Measurements from ENCODE around the gene PRKD2. TPM values are rescaled to one million over a fixed set of nuclear protein-coding genes. Genes with fewer than 3 reads are reported as not detected.
A peak's percentile ranks its signal among the peaks of the same experiment; 100 is the strongest.

PRKD2 gene
- total RNA-seq, 3 donors from 2014 or later: 52.5 to 70.5 (median 62.9) TPM

DNA sequence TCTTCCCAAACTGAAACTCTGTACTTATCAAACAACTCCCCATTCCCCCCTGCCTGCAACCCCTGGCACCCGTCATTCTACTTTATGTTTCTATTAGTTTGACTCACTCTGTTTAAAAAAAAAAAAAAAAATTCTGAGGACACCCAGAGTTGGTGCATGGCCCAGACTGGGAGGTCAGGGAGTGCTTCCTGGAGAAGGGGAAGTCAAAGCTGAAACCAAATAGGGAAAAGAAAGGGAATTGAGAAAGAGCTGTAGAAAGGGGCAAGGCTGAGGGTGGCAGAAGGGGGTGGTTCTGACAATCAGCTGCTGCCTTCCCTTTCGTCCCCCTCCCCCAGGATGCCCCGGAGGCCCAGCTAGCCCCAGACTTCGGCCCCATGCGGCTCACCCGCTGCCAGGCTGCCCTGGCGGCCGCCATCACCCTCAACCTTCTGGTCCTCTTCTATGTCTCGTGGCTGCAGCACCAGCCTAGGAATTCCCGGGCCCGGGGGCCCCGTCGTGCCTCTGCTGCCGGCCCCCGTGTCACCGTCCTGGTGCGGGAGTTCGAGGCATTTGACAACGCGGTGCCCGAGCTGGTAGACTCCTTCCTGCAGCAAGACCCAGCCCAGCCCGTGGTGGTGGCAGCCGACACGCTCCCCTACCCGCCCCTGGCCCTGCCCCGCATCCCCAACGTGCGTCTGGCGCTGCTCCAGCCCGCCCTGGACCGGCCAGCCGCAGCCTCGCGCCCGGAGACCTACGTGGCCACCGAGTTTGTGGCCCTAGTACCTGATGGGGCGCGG is 38.4 kb upstream of the PRKD2 start:
- Histone ChIP-seq H3K36me3 (ENCODE audit: low read depth) (no peaks in the 10 kb centered on the region), H3K9me3 (no peaks in the 10 kb centered on the region), H3K4me3 (no peak overlapping the region), H3K4me1 (ENCODE audit: low read depth) (no peaks in the 10 kb centered on the region)
- ATAC-seq (no peak), DNase-seq (peak in 1 of 3 donors; percentile 60)
- TF ChIP-seq, protein P1, sequence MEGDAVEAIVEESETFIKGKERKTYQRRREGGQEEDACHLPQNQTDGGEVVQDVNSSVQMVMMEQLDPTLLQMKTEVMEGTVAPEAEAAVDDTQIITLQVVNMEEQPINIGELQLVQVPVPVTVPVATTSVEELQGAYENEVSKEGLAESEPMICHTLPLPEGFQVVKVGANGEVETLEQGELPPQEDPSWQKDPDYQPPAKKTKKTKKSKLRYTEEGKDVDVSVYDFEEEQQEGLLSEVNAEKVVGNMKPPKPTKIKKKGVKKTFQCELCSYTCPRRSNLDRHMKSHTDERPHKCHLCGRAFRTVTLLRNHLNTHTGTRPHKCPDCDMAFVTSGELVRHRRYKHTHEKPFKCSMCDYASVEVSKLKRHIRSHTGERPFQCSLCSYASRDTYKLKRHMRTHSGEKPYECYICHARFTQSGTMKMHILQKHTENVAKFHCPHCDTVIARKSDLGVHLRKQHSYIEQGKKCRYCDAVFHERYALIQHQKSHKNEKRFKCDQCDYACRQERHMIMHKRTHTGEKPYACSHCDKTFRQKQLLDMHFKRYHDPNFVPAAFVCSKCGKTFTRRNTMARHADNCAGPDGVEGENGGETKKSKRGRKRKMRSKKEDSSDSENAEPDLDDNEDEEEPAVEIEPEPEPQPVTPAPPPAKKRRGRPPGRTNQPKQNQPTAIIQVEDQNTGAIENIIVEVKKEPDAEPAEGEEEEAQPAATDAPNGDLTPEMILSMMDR (IDR thresholded peaks at IDR 0.05): no peak
- intact Hi-C loops (cut with DNase I, micrococcal nuclease): no loop called here

- Histone ChIP-seq H3K4me1 (ENCODE audit: low read depth) (no peaks in the 10 kb centered on the region), H3K36me3 (ENCODE audit: low read depth) (no peaks in the 10 kb centered on the region), H3K9me3 (no peaks in the 10 kb centered on the region), H3K4me3 (no peak overlapping the region)
- TF ChIP-seq, protein P1 (IDR thresholded peaks at IDR 0.05): peak; percentile 37
- DNase-seq (peak; percentile 72 to 85 (median 81)), ATAC-seq (peak; percentile 73)
- intact Hi-C loops (cut with DNase I, micrococcal nuclease): no loop called here
Measured at GRCh38 chr19:46753420-46754155, 36.7 kb upstream of the PRKD2 start.

DNA sequence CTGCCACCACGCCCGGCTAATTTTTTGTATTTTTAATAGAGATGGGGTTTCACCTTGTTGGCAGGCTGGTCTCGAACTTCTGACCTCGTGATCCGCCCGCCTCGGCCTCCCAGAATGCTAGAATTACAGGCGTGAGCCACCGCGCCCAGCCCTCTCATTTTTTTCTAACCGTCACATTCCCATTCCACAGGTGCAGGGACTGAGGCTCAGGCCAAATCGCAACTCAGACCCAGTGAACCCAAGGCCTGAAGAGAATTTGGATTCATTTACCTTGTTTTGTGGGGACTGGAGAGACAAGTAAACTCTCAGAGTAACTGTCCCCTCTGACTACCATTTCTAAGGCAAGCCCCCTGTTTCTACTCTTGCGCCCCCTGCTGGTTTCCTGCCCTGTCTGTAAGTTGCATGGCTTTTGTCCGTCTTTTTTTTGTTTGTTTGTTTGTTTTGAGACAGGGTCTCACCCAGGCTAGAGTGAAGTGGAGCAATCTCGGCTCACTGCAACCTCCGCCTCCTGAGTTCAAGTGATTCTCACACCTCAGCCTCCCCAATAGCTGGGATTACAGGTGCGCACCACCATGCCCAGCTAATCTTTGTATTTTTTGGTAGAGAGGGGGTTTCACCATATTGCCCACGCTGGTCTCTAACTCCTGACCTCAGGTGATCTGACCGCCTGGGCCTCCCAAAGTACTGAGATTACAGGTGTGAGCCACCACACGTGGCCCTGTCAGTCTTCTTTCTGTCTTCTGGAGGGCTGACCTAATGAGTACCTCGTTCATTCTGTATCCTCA is 31.6 kb upstream of the PRKD2 start:
- Histone ChIP-seq H3K4me3 (no peak overlapping the region), H3K4me1 (ENCODE audit: low read depth) (peaks cover 19% of the 10 kb centered on the region), H3K36me3 (ENCODE audit: low read depth) (no peaks in the 10 kb centered on the region), H3K9me3 (no peaks in the 10 kb centered on the region)
- intact Hi-C loops (cut with DNase I, micrococcal nuclease): no loop called here
- TF ChIP-seq, protein P1 (IDR thresholded peaks at IDR 0.05): peak; percentile 71
- DNase-seq (peak in 2 of 3 donors; percentile 73 to 87), ATAC-seq (no peak)

- intact Hi-C loops (cut with DNase I, micrococcal nuclease): no loop called here
- TF ChIP-seq, protein P1 (IDR thresholded peaks at IDR 0.05): no peak
- no peaks in the 10 kb centered on the region for H3K9me3 ChIP-seq
- ATAC-seq (peak; percentile 83), DNase-seq (peak in 2 of 3 donors; percentile 52 to 71)
- peak within 1 kb of the TSS; percentile 100 for H3K4me3 ChIP-seq
- peaks cover 19% of the 10 kb centered on the region for H3K4me1 ChIP-seq (ENCODE audit: low read depth)
- H3K36me3 ChIP-seq (ENCODE audit: low read depth): no peaks in the 10 kb centered on the region
Measured at GRCh38 chr19:46746281-46747057, 29.6 kb upstream of the PRKD2 start, which contains the start of gene STRN4. TSS of gene STRN4 (minus strand) at chr19:46746450. CDS start at chr19:46746430, 20 bp downstream.

Data from mucosa of descending colon (tissue), 3 donors.